GM21529 (cell line): ENCODE data around the gene SNX30.

Experiments
- ATAC-seq: cut with Tn5 transposase; IDR thresholded peaks from one replicate; pipeline ENCODE4 v1.9.1; 2021; ENCODE audit not compliant: unreplicated experiment

Gene SNX30

GRCh38 chr9:112873773-112874405, 123.3 kb downstream of the SNX30 start:
- no peak for ATAC-seq

- ATAC-seq: no peak
These were observed 128.2 kb downstream of the SNX30 start for GRCh38 chr9:112878752-112879151.

- ATAC-seq: no peak
These were observed 130.1 kb downstream of the SNX30 start for GRCh38 chr9:112880650-112881049.

GRCh38 chr9:112881331-112881730, 130.8 kb downstream of the SNX30 start:
- no peak for ATAC-seq

- ATAC-seq: no peak
These were observed 133.5 kb downstream of the SNX30 start for GRCh38 chr9:112884101-112884500.

- no peak for ATAC-seq
These were observed 134.2 kb downstream of the SNX30 start for GRCh38 chr9:112884721-112885120.

GRCh38 chr9:112885324-112885723, 134.8 kb downstream of the SNX30 start:
- no peak for ATAC-seq

- no peak for ATAC-seq
These were observed 135.8 kb downstream of the SNX30 start for GRCh38 chr9:112886351-112886750.

GRCh38 chr9:112887381-112887780, 136.8 kb downstream of the SNX30 start:
- ATAC-seq: no peak

GRCh38 chr9:112890106-112891081, 139.8 kb downstream of the SNX30 start, which contains the start of gene SLC46A2:
Gene SLC46A2 (minus strand): TSS chr9:112890876. CDS start chr9:112890681, 195 bp downstream.
- no peak for ATAC-seq

- no peak for ATAC-seq
These were observed 141.0 kb downstream of the SNX30 start for GRCh38 chr9:112891521-112891920.

- ATAC-seq: no peak
These were observed 142.4 kb downstream of the SNX30 start for GRCh38 chr9:112892981-112893380.

GRCh38 chr9:112894041-112894440, 143.5 kb downstream of the SNX30 start:
- no peak for ATAC-seq

- ATAC-seq: no peak
These were observed 144.1 kb downstream of the SNX30 start for GRCh38 chr9:112894699-112895098.

- peak; percentile 38 for ATAC-seq
These were observed 145.6 kb downstream of the SNX30 start for GRCh38 chr9:112896131-112896530.

GRCh38 chr9:112898872-112899311, 148.3 kb downstream of the SNX30 start:
- no peak for ATAC-seq

GRCh38 chr9:112900488-112900887, 149.9 kb downstream of the SNX30 start:
- ATAC-seq: no peak

- no peak for ATAC-seq
These were observed 150.3 kb downstream of the SNX30 start for GRCh38 chr9:112900901-112901300.

- ATAC-seq: no peak
These were observed 154.5 kb downstream of the SNX30 start for GRCh38 chr9:112905084-112905483.

GRCh38 chr9:112911736-112912135, 161.2 kb downstream of the SNX30 start:
- no peak for ATAC-seq

- no peak for ATAC-seq
These were observed 162.1 kb downstream of the SNX30 start for GRCh38 chr9:112912636-112913035.

GRCh38 chr9:112913326-112913725, 162.8 kb downstream of the SNX30 start:
- ATAC-seq: no peak
